Astrocyte of the spinal cord (primary cell): ENCODE results near the gene N4BP2.

ENCODE experiments used
- DNase-seq: peaks from one replicate; pipeline ENCODE4 v3.0.0; 2011; ENCODE audit warnings: low read depth, low spot score
- H3K4me3 ChIP-seq: 2 replicates; pipeline ENCODE4 v1.5.1; 2011; ENCODE audit warnings: low read depth, mild to moderate bottlenecking, low read length, moderate library complexity
- CTCF ChIP-seq: IDR thresholded peaks from 2 replicates; pipeline ENCODE4 v1.5.1; 2012; ENCODE audit warnings: low read depth, mild to moderate bottlenecking, low read length, inconsistent platforms
- in situ Hi-C: cut with HindIII; loops from 2 replicates; pipeline ENCODE4 v1.10.0; 2017; ENCODE audit warnings: low sequenced_read_pairs

Gene N4BP2

GRCh38 chr4:40178672-40179071 is 122.0 kb downstream of the N4BP2 start:
- in situ Hi-C loops, result no loop called here
- no peak for DNase-seq
- TF ChIP-seq CTCF, result no peak
- no peak overlapping the region for H3K4me3 ChIP-seq

GRCh38 chr4:40179360-40179759 is 122.7 kb downstream of the N4BP2 start:
- no peak for TF ChIP-seq CTCF
- in situ Hi-C loops, result no loop called here

GRCh38 chr4:40180356-40180755 is 123.7 kb downstream of the N4BP2 start:
- in situ Hi-C loops, result no loop called here
- TF ChIP-seq CTCF, result no peak
- DNase-seq, result peak; percentile 73
- no peak overlapping the region for H3K4me3 ChIP-seq

More at GRCh38 chr4:40179360-40179759, 122.7 kb downstream of the N4BP2 start:
- DNase-seq, result no peak
- H3K4me3 ChIP-seq, result no peak overlapping the region

GRCh38 chr4:40182001-40182400 is 125.4 kb downstream of the N4BP2 start:
- DNase-seq, result no peak
- H3K4me3 ChIP-seq, result no peak overlapping the region
- TF ChIP-seq CTCF, result no peak
- in situ Hi-C loops, result no loop called here

GRCh38 chr4:40182954-40183353 is 126.3 kb downstream of the N4BP2 start:
- DNase-seq, result no peak
- H3K4me3 ChIP-seq, result no peak overlapping the region
- in situ Hi-C loops, result no loop called here
- no peak for TF ChIP-seq CTCF

- in situ Hi-C loops, result no loop called here
- peak; percentile 53 for DNase-seq
- H3K4me3 ChIP-seq, result no peak overlapping the region
- no peak for TF ChIP-seq CTCF
Measured at GRCh38 chr4:40183615-40184411, 127.2 kb downstream of the N4BP2 start.
